Fibroblast of villous mesenchyme (primary cell): Measurements from ENCODE around the gene AMMECR1. TPM values are rescaled to one million over a fixed set of nuclear protein-coding genes. Genes with fewer than 3 reads are reported as not detected.
A peak's percentile ranks its signal among the peaks of the same experiment; 100 is the strongest.

ENCODE experiments used
- DNase-seq: peaks from one replicate; pipeline ENCODE4 v3.0.0-alpha.2; 2010; ENCODE audit warnings: low read depth
- H3K4me3 ChIP-seq: 2 replicates; pipeline ENCODE4 v1.5.1; 2011; ENCODE audit warnings: low read depth, mild to moderate bottlenecking, low read length
- total RNA-seq: library from RNA; depleted of rRNA; stranded (reverse); fragments of >200 nt; gene quantifications from 2 replicates; pipeline ENCODE4 v1.2.3, GENCODE V29; 2012
- TF ChIP-seq, protein P1 (sequence below): IDR thresholded peaks from 2 replicates; pipeline ENCODE4 v1.5.1; 2012; ENCODE audit warnings: low read depth, mild to moderate bottlenecking, low read length; ENCODE audit not compliant: insufficient read depth

Gene AMMECR1
- total RNA-seq, 1 donor, result 21.6 TPM

DNA sequence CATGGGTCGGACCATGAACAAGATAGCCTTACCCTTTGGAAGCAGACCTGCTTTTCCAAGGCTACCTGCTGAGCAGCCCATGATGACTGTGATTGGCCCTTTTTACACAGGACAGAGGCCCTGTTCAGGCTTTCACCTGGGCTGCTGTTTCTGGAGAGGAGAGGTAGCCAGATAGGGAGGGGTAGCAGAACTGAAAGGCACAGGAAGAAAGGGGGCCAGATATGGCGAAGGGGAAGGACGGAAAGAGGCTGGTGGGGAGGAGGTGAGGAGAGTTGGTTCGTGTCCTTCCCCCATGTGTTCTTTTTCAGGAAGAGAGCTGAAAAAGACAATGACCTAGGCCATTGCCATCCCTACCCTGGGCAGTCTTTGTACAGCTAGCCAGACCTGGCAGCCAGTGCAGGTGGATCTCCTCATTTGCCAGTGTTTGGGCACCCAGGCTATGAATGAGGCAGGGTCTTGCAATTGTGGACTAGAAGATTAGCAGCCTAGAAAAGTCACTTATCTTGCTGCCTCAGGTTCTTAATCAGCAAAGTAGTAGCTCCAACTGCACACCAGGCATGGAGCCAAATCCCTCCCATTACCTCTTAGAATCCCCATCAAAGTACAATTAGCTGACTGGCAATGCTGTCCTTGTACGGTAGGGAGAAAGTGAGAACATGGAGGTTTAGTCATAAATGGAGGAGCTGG, 139.6 kb downstream of the AMMECR1 start:
- H3K4me3 ChIP-seq, result no peak overlapping the region
- TF ChIP-seq, protein P1, sequence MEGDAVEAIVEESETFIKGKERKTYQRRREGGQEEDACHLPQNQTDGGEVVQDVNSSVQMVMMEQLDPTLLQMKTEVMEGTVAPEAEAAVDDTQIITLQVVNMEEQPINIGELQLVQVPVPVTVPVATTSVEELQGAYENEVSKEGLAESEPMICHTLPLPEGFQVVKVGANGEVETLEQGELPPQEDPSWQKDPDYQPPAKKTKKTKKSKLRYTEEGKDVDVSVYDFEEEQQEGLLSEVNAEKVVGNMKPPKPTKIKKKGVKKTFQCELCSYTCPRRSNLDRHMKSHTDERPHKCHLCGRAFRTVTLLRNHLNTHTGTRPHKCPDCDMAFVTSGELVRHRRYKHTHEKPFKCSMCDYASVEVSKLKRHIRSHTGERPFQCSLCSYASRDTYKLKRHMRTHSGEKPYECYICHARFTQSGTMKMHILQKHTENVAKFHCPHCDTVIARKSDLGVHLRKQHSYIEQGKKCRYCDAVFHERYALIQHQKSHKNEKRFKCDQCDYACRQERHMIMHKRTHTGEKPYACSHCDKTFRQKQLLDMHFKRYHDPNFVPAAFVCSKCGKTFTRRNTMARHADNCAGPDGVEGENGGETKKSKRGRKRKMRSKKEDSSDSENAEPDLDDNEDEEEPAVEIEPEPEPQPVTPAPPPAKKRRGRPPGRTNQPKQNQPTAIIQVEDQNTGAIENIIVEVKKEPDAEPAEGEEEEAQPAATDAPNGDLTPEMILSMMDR, result no peak
- no peak for DNase-seq

DNA sequence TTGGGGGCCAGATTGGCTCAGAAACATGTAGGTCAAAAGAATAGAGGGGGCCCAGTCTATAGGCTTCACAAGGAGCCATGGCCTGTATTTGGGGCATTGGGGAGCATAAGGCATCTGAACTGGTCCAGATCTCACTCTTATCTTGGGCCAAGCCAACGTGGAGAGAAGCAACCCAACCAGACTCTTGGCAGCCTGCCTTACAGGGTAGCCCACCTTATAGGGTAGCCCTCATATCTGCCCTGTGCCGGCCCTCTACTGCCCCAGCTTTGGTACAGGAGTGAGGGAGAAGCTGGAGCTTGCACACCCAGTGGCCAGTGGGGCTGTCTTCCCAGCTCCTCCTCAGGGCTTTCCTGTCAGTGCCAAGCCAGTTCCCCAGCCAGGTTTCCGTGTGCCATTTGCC, 142.2 kb downstream of the AMMECR1 start:
- TF ChIP-seq, protein P1, result no peak
- DNase-seq, result no peak
- H3K4me3 ChIP-seq, result no peak overlapping the region

GRCh38 chrX:110175146-110175545, 142.7 kb downstream of the AMMECR1 start:
- H3K4me3 ChIP-seq, result no peak overlapping the region
- TF ChIP-seq, protein P1, result no peak
- DNase-seq, result no peak

DNA sequence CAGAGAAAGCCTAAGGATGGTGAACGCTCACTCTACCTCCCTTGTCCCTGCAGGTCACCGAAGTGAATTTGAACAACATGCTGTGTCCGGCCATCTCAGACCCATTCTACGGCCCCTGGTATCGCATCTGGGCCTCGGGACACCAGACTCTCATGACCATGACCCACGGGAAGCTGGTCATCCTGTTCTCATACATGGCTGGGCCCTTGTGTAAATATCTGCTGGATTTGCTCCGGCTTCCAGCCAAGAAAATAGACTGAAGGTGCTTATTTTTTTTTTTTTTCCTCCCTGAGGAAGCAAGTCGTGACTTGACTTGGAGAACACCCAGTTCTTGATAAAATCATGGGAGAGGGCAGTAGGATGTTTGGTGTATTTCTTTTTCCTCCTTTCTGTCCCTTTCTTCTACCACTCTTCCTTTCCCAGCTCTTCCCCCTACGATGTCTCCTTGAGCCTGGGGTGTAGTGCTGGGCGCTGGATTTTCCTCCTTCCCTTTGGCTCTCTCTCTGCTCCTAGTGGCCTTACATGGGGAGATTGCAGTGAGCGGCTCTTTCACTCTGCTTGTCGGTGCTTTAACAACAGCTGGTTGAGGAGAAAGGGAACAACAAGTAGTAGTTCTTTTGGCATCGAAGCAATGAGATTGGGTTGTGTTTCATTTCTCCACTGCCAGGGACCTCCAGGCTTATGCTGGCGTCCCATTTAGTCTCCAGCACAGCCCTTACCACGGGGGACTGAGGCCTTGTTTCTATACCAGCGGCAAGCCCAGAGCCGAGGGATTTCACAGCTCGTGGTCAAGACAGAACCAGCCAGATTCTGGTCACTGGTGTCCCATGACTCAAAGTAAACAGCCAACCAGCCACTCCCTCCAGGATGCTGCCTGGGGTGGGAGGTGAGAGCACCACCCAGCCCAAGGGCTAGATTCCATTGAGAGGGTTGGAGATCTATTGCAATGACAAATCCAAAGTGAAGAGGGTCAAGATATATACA, 144.4 kb downstream of the AMMECR1 start:
- DNase-seq, result no peak
- H3K4me3 ChIP-seq, result no peak overlapping the region
- TF ChIP-seq, protein P1, result no peak

DNA sequence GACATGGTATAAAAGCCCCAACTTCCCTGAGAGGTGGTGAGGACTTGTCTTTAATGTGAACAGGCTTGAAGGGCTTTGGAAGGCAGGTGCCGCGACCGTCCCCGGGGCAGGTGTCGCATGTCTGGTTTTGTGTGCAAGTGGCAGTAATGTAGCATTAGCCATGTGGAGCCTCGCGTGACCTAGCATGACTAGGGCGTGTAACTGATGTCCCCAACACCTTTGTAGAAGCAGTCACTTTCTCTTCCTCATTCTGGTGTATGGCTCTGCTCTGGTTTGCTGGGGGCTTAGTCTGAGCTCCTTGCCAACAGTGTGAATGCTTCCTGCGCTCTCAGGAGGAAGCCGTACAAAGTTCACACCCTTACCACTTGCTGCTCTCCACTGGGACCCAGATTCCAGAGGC, 145.7 kb downstream of the AMMECR1 start:
- TF ChIP-seq, protein P1, result no peak
- no peak overlapping the region for H3K4me3 ChIP-seq
- no peak for DNase-seq

- TF ChIP-seq, protein P1, result no peak
- DNase-seq, result peak; percentile 71
- H3K4me3 ChIP-seq, result no peak overlapping the region
Measured at GRCh38 chrX:110171442-110171841, 146.4 kb downstream of the AMMECR1 start.
